ENCODE results near the gene ZNF516.

The ZNF516 gene

GRCh38 chr18:76382275-76382674 lies 112.8 kb downstream of the ZNF516 start:
- no peak for ATAC-seq
- TF ChIP-seq ZNF565 (CRISPR knock-in tag; conservative IDR thresholded peaks at IDR 0.05; ENCODE audit: low read depth): no peak
- TF ChIP-seq TOX (CRISPR knock-in tag; IDR thresholded peaks at IDR 0.05; ENCODE audit: borderline replicate concordance): no peak
- TF ChIP-seq, protein P1, sequence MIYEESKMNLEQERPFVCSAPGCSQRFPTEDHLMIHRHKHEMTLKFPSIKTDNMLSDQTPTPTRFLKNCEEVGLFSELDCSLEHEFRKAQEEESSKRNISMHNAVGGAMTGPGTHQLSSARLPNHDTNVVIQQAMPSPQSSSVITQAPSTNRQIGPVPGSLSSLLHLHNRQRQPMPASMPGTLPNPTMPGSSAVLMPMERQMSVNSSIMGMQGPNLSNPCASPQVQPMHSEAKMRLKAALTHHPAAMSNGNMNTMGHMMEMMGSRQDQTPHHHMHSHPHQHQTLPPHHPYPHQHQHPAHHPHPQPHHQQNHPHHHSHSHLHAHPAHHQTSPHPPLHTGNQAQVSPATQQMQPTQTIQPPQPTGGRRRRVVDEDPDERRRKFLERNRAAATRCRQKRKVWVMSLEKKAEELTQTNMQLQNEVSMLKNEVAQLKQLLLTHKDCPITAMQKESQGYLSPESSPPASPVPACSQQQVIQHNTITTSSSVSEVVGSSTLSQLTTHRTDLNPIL (CRISPR knock-in tag; IDR thresholded peaks at IDR 0.05; ENCODE audit: low read depth): no peak
- no peak for TF ChIP-seq ZC3H10 (CRISPR knock-in tag; IDR thresholded peaks at IDR 0.05)
- no peak for TF ChIP-seq TCF4 (CRISPR knock-in tag; IDR thresholded peaks at IDR 0.05; ENCODE audit: borderline replicate concordance)
- no peak for TF ChIP-seq ZNF8 (CRISPR knock-in tag; IDR thresholded peaks at IDR 0.05)
- TF ChIP-seq SNAI2 (CRISPR knock-in tag; IDR thresholded peaks at IDR 0.05): no peak
- TF ChIP-seq ZFP30 (CRISPR knock-in tag; IDR thresholded peaks at IDR 0.05): no peak
- TF ChIP-seq, protein P2, sequence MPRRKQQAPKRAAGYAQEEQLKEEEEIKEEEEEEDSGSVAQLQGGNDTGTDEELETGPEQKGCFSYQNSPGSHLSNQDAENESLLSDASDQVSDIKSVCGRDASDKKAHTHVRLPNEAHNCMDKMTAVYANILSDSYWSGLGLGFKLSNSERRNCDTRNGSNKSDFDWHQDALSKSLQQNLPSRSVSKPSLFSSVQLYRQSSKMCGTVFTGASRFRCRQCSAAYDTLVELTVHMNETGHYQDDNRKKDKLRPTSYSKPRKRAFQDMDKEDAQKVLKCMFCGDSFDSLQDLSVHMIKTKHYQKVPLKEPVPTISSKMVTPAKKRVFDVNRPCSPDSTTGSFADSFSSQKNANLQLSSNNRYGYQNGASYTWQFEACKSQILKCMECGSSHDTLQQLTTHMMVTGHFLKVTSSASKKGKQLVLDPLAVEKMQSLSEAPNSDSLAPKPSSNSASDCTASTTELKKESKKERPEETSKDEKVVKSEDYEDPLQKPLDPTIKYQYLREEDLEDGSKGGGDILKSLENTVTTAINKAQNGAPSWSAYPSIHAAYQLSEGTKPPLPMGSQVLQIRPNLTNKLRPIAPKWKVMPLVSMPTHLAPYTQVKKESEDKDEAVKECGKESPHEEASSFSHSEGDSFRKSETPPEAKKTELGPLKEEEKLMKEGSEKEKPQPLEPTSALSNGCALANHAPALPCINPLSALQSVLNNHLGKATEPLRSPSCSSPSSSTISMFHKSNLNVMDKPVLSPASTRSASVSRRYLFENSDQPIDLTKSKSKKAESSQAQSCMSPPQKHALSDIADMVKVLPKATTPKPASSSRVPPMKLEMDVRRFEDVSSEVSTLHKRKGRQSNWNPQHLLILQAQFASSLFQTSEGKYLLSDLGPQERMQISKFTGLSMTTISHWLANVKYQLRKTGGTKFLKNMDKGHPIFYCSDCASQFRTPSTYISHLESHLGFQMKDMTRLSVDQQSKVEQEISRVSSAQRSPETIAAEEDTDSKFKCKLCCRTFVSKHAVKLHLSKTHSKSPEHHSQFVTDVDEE (CRISPR knock-in tag; IDR thresholded peaks at IDR 0.05): no peak
- TF ChIP-seq BACH2 (CRISPR knock-in tag; IDR thresholded peaks at IDR 0.05; ENCODE audit: borderline replicate concordance): no peak
- TF ChIP-seq, protein P3, sequence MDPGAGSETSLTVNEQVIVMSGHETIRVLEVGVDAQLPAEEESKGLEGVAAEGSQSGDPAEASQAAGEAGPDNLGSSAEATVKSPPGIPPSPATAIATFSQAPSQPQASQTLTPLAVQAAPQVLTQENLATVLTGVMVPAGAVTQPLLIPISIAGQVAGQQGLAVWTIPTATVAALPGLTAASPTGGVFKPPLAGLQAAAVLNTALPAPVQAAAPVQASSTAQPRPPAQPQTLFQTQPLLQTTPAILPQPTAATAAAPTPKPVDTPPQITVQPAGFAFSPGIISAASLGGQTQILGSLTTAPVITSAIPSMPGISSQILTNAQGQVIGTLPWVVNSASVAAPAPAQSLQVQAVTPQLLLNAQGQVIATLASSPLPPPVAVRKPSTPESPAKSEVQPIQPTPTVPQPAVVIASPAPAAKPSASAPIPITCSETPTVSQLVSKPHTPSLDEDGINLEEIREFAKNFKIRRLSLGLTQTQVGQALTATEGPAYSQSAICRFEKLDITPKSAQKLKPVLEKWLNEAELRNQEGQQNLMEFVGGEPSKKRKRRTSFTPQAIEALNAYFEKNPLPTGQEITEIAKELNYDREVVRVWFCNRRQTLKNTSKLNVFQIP (CRISPR knock-in tag; IDR thresholded peaks at IDR 0.05; ENCODE audit: borderline replicate concordance, low read depth): no peak
- TF ChIP-seq CSRNP3 (CRISPR knock-in tag; IDR thresholded peaks at IDR 0.05): no peak
- no peak for TF ChIP-seq OSR1 (CRISPR knock-in tag; IDR thresholded peaks at IDR 0.05)

DNA sequence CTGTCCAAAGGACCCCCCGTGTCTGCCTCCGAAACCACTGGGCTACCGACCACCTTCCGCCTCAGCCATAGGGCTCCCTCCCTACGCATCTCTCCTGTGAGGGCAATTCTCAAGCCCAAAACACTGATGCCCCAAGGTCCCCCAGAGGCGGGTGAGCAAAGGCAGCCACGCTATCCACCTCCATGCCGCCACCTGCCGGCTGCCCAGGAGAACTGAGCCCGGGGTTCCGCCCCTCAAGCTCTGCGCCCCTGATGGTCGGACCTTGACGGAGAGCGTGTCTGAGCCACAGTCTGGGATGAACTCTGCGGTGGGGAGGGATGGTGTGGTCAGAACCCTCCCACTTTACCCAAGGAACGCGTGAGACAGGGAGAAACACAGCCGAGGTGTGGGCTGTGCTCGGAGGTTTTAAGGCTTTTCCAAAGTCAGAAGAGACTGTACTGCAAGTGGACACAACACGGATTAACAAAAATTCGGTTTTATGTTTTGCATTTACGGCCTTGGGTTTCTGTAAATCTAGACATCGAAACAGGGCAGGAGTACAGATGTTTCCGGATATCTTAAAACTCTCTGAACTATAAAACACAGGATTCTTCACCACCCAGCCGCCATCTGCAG lies 114.1 kb downstream of the ZNF516 start:
- TF ChIP-seq ZFP30 (CRISPR knock-in tag; IDR thresholded peaks at IDR 0.05): no peak
- no peak for TF ChIP-seq BACH2 (CRISPR knock-in tag; IDR thresholded peaks at IDR 0.05; ENCODE audit: borderline replicate concordance)
- TF ChIP-seq PPARA (CRISPR knock-in tag; IDR thresholded peaks at IDR 0.05; ENCODE audit: borderline replicate concordance): no peak
- no peak for TF ChIP-seq SNAI2 (CRISPR knock-in tag; IDR thresholded peaks at IDR 0.05)
- TF ChIP-seq ZNF8 (CRISPR knock-in tag; IDR thresholded peaks at IDR 0.05): no peak
- ATAC-seq: no peak

DNA sequence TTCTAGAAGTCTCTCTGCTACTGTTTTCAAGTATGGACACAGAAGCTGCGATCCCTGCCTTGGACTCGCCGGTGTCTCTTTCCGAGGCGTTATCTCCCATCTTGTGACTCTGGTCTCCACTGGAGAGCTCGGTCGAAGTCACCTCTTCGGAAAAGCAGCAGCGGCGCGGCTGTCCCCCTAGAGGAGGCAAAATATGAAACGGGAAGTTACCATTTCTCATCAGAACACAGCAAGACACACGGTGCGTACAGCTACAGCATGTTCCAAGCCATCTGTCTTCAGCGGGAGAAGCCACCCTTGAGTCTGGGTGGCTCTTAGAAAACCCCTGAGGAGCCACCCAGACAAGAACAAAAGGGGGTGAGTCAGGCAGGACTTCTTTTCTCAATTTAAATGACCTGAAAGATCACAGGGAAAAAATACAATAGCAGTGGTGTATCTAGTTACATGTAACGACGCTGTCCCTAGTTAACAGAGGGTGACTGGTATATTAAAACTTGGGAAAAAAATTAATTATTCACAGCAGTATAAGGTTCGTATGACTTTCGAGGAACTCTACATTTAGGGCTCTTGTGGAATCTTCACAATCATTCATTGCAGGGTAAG lies 114.8 kb downstream of the ZNF516 start:
- no peak for ATAC-seq
- no peak for TF ChIP-seq ARNTL (CRISPR knock-in tag; IDR thresholded peaks at IDR 0.05; ENCODE audit: borderline replicate concordance, low read depth)
- TF ChIP-seq ZFP3 (CRISPR knock-in tag; IDR thresholded peaks at IDR 0.05): no peak
- TF ChIP-seq GLIS3 (CRISPR knock-in tag; IDR thresholded peaks at IDR 0.05): no peak
- no peak for TF ChIP-seq PATZ1 (CRISPR knock-in tag; IDR thresholded peaks at IDR 0.05; ENCODE audit: borderline replicate concordance)
- no peak for TF ChIP-seq ESRRG (CRISPR knock-in tag; IDR thresholded peaks at IDR 0.05)
- TF ChIP-seq OSR1 (CRISPR knock-in tag; IDR thresholded peaks at IDR 0.05): no peak
- TF ChIP-seq, protein P3 (CRISPR knock-in tag; IDR thresholded peaks at IDR 0.05; ENCODE audit: borderline replicate concordance, low read depth): no peak
- TF ChIP-seq ZNF565 (CRISPR knock-in tag; conservative IDR thresholded peaks at IDR 0.05; ENCODE audit: low read depth): no peak
- TF ChIP-seq ZC3H10 (CRISPR knock-in tag; IDR thresholded peaks at IDR 0.05): no peak
- TF ChIP-seq TCF4 (CRISPR knock-in tag; IDR thresholded peaks at IDR 0.05; ENCODE audit: borderline replicate concordance): no peak
- TF ChIP-seq TOX (CRISPR knock-in tag; IDR thresholded peaks at IDR 0.05; ENCODE audit: borderline replicate concordance): no peak
- TF ChIP-seq, protein P1 (CRISPR knock-in tag; IDR thresholded peaks at IDR 0.05; ENCODE audit: low read depth): no peak
- TF ChIP-seq CSRNP3 (CRISPR knock-in tag; IDR thresholded peaks at IDR 0.05): no peak
- no peak for TF ChIP-seq ZFP30 (CRISPR knock-in tag; IDR thresholded peaks at IDR 0.05)
